HG03354 (cell line): ENCODE measurements around the gene SSU72.
"Not testable (repeated sequence)": the region's sequence is repeated elsewhere in the genome, so short reads cannot be mapped to it uniquely, and the experiment has no call there.

Experiments
- ATAC-seq: cut with Tn5 transposase; IDR thresholded peaks from one replicate; pipeline ENCODE4 v1.9.1; 2021; ENCODE audit warnings: mild to moderate bottlenecking; ENCODE audit not compliant: unreplicated experiment, poor library complexity, severe bottlenecking

Gene SSU72

DNA sequence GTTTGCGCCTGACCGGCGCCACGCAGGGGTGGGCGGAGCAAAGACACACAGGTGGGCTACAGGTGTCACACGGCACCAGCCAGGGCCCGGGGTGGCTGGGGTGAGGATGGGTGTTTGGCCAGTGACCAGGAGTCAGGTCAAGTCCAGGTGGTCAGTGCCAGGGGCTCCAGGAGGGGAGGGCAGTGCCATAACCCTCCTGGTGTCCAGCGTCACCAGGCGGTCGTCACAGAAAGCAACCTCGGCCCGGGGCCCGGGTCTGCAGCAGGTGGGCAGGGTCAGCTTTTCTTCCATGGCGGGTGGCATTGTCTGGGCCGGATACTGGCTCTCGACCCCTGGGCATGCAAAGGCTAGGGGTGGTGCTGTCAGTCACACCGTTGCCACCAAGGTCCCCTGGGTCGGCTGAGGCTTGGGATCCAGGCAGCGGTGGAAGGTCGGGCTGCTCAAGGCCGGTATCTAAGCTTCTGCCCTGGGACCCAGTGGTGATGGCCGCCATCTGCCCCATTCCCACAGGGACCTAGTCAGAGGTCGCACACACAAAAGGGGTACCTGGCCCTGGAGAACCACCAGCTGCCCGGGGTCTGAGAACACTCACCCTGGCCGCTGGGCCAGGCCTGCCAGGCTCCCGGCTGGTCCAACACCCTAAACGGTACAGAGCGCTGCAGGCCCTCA, 23.5 kb upstream of the SSU72 start:
- ATAC-seq: no peak

DNA sequence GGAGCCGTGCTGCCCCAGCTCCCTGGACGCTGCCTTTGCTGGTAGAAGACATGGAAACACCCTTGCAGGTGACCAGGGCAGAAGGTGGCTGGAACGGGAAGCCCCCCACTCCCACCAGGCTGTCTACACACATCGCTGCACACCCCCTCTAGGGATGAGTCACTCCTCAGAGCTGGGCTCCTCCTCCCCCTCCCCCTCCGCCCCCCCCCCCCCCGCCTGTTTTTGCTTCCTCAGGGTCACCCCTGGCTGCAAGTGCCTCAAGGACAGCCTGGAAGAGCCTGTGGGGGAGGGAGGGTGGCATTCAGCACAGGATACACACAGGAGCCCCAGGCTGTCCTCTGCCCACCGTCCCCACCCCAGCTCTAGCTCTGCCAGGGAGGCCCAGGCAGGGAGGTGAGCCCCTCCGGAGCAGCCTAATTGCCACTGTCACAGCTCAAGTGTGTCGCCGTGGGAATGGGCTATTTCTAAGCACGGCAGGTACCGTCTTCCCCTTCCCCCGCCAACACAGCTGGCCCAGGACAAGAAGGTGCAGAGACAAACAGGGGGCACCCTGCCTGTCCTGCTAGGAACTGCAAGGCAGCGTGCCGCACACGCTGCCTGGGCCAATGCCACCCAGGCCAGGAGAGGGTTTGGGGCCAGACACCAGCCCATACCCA, 22.7 kb upstream of the SSU72 start:
- no peak for ATAC-seq

DNA sequence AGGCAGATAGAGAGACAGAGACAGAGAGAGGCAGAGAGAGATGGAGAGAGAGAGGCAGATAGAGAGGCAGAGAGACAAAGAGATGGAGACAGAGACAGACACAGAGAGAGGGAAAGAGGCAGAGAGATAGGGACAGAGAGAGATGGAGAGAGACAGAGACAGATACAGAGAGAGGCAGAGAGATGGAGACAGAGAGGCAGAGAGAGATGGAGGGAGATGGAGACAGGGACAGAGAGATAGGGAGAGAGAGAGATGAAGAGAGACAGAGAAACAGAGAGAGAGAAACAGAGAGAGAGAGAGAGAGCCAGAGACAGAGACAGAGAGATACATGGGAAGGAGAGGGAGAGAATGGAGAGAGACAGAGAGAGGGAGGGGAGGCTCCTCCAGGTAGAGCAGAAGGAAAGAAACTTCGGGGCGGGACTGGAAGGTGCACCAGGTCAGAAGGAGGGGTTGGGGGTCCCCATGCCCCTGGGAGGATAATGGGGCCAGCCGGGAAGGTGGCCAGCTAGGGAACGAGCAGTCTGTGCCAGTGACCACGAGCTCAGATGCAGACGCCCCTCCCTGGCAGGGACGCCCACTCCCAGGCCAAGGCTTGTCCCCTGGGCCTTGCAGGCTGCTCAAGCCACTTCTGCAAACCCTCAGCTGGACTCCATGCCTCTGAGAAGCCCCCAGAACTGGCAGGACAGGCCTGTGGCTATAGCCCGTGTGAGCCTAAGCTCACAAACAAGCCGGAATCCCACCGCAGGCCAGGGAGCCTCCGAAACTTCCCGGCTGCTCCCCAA, 22.0 kb upstream of the SSU72 start:
- ATAC-seq: no peak

DNA sequence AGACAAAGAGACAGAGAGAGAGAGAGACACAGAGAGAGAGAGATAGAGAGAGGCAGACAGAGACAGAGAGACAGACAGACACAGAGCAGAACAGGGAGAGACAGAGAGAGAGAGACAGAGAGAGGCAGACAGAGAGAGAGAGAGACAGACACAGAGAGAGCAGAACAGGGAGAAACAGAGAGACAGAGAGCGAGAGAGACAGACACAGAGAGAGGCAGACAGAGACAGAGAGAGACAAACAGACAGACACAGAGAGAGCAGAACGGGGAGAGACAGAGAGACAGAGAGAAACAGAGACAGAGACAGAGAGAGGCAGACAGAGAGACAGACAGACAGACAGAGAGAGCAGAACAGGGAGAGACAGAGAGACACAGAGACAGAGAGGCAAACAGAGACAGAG, 20.7 kb upstream of the SSU72 start:
- not testable (repeated sequence) for ATAC-seq

DNA sequence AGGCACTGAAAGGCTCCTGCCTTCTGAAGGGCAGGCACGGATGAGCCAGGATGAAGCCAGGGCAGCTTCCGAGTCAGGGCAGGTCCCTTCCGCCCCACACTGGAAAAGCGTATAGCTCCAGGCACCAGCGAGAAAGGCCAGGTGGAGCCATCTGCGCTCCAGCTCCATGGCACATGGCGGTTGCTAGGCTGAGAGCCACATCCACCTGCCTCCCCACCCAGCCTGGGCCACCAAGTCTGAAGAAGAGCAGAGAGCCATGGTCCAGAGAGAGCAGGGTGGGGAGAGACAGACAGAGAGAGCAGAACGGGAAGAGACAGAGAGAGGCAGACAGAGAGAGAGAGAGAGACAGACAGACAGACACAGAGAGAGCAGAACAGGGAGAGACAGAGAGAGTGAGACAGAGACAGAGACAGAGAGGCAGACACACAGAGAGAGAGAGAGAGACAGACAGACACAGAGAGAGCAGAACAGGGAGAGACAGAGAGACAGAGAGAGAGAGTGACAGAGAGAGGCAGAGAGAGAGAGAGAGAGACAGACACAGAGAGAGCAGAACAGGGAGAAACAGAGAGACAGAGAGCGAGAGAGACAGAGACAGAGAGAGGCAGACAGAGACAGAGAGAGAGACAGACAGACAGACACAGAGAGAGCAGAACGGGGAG, 20.1 kb upstream of the SSU72 start:
- ATAC-seq: no peak

DNA sequence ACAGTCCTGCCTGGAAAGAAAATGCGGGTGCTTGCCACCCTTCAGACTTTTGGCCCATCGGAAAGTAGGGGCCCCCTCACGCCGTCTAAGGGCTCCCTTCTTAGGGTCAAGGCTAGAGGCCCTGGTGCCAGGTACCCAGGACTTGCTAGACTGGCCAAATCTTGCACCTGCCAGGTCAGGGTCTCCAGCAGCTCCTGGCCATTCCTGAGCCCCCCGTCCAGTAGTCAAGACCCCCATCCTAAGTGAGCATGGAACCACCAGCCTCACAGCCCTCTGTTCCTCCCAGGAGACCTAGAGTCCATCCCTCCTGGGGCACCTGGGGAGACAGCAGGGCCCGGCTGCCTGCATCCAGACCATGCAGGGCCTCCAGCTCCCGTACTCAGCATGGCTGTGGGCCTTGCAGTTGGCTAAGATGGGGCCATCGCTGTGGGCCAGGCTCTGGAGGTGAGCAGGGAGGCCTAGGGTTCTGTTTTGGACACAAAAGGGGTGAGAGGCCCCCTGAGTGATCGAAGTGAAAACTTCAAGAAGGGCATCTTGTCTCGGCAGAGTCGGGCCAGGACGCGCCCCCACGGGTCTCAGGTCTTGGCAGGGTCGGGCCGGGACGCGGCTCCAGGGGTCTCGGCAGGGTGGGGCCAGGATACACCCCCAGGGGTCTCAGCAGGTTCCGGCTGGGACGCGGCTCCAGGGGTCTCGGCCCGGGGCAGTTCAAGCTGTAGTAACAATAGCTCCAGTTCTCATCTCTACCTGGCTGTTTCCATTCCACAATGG, 19.4 kb upstream of the SSU72 start:
- ATAC-seq: no peak

DNA sequence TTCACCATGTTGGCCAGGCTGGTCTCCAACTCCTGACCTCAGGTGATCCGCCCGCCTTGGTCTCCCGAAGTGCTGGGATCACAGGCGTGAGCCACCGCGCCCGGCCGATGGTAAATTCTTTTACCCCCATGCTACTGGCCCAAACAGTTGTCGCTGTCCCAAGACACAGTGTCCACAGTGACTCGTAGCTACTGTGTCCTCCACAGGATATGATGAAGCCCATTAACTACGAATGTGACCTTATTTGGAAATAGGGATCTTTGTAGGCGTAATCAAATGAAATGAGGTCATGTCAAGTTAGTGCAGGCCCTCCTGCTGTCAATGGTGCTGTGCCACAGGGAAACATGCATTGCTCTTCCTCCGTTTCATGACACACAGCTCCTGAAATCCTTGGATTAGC, 16.8 kb upstream of the SSU72 start:
- no peak for ATAC-seq

DNA sequence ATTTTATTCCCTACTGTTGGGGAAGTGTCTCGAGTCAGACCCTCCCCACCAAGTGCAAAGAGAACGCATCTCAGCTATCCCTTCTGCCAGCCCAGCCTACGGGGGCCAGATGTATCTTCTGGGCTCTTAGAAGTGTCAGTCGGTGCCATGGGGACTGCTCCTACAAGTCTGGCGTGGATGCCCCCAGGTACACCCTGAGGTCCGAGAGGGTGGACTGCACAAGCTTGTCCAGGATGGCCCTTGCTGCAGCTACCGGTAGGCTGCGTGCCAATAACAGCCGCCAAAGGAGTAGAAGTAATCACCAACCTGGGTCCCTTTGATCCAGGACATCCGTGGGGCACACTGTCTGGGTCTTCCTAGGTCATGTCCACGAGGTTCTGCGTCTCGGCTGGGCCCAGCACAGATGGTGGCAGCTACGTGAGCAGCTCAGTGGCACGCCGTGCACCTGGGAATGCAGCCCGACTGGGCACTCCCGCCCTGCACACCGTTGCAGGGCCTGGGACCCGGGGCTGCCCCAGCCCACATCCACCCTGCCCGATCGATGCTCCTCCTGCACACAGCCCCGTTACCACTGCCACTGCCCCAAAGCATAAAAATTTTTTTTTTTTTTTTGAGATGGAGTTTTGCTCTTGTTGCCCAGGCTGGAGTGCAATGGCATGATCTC, 8.8 kb upstream of the SSU72 start:
- ATAC-seq: no peak

DNA sequence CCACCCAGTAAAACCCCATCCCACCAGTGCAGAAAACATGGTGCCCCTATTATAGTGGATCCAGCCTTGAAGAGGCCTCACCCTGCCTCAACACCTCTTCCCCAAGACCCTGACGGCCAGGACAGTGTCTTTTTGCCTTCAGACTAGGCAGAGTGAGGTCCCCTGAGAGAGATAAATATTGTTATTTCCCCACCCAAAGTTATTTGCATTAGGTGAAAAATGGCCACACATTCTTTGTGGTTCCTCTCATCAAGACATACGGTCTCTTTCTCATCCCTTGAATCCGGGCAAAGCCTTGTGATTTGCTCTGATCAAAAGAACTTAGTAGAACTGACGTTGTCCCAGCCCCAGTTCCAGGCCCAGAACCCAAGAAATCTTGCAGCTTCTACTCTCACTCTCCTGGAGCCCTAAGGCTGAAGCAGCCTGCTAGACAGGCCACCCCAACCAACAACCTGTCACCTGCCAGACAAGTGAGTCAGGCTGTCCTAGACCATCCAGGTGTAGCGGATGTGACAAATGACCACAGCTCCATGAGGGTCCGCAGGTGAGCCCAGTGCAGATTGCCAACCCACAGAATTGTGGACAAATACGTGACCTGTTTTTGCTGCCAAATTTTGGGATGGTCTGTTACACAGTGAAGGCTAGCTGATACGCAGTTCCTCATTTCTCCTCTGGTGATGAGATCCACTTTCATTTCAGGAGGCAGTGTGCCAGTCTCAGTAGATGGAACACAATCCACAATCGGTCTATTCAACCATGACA, 8.1 kb upstream of the SSU72 start:
- no peak for ATAC-seq

DNA sequence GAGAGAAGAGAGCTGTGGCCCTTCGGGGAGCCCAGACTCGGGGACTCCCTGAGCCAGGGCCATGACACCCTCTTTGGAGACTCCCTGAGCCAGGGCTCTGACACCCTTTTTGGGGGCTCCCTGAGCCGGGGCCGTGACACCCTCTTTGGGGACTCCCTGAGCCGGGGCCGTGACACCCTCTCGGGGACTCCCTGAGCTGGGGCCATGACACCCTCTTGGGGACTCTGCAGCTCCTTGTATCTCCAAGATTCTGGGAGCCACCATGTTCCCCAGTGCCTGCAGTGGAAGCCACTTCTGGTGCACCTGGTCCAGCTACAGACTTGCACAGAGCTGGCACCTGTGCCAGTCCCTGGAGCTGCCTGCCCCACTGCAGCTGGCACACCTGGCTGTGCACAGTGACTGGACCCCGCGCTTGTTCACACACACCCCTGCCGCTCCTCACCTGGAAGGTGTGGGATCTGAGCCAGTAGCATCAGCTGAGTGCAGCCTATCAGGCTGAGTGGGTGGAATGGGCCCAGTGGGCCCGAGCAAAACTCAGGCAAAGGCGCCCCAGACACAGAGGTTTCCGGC, 3.8 kb upstream of the SSU72 start:
- ATAC-seq: no peak

DNA sequence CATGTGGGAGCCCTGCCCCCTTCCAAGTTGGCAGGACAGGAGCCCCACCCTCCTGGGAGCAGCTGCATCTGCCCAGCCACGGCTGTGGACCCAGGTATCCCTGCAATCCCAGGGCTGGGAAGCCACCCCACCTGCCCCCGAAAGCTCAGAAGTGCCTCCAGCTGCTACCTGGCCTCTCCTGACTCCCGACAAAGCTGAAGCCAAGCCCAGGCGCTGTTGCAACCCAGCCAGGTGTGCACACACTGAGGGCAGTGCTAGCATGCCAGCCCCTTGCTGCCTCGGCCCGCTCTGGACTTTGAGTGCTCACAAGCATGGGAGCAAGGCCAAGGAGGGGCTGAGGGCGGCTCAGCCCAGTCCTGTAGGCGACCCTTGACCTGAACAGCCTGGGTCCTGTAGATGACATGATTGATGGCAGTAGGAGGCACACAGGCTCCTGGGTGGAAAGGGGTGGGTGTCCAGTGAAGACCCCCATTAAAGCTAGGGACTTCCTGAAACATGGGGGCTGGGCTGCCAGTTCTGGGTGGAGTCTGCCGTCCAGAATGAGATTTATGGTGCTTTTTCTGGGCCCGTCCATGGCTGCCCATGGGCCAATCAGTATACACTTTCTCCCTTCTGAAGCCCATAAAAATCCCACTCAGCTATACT, 2.8 kb upstream of the SSU72 start:
- ATAC-seq: no peak

DNA sequence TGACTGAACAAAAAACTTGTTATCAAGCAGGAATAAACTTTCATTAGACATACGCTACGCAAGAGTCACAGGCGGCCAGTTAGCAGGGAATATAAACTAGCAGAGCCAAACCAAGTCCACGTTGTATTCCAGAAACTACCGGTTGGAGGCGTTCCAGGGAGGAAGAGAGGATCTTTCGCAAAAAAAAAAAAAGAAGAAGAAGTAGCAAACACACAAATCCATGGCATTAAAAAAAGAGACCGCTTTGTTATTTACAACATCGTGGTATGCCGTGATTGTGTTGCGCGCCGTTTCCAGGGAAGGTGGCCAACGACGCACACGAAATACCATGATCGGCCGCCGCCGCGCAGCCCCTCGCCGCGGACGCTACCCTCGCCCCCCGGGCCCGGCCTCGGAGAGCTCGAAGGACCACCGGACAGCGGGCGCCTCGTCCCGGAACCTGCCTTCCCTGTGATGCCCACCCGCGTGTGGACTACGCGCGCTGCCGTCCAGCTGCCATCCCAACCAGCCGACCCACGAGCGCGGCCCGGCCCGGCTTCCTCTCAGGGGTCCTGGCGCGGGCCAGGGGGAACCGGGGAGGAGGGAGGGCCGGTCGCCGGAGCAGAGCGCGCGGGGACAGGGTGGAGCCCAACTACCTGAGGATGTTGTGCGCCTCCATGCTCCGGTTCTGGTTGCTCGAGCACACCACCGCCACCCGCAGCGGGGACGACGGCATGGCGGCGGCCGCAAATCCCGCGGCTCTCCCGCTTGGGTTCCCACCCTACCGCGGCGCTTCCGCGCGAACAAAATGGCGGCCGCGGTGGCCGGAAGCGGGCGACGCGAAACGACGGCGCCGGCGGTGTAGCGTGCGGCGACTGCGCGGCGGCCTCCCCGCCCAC, 581 bp downstream of the SSU72 start:
- ATAC-seq: peak; percentile 80

DNA sequence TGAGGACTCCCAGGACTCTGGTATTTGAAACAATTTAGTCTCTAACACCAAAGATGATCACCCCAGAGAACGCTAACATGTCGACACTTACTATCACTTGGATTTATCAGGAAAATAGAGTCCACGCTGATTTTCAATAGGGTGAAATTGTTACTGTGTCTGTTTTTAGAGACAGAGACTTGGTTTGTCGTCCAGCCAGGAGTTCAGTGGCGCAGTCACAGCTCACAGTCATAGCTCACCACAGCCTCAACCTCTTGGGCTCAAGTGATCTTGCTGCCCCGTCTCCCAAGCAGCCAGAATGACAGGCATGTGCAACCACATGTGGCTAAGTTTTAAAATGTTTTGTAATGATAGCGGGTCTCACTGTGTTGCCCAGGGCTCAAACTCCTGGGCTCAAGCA, 5.3 kb downstream of the SSU72 start:
- no peak for ATAC-seq

DNA sequence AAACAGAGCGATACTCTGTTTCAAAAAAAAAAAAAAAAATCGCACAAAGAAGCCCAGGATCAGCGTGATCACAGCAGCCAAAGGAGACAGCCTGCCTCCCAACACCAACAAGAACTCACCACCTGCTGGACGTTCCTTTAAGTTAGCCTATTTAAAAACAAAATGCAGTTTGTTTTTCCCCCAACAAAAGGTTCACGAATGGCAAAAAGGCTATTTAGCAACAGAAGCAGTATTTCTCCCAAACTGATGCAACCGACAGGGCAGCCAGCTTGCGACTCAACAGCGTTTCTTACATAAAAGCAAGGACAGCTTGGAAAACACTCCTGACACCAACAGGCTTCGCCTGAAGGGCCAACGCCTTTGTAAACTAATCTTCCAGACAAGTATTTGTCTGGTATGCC, 6.8 kb downstream of the SSU72 start:
- ATAC-seq: no peak

DNA sequence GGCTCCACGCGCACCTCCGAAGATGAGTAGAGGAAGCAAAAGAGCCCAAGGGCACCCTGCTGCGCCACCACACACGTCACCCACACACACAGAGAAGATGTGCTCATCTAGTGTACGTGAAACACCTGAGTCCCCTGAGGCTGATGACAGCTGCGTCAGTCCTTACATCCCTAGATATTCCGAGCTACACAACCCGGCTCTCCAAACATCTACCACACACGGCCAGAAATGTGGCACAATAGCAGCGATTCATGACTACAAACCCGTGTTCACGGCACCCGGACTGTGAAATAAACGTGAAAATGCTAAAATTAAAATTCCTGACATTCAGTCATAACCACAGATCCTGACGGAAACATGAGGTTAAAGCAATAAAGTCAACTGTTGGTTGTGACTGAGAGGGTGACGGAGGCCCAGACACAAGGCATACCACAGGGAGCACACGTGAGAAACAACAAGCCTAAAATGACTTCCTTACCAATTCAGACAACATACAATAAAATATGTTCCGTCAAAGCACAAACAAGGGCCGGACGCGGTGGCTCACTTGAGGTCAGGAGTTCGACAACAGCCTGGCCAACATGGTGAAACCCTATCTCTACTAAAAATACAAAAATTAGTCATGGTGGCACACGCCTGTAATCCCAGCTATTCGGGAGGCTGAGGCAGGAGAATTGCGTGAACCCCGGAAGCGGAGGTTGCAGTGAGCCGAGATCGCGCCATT, 7.3 kb downstream of the SSU72 start:
- ATAC-seq: no peak

DNA sequence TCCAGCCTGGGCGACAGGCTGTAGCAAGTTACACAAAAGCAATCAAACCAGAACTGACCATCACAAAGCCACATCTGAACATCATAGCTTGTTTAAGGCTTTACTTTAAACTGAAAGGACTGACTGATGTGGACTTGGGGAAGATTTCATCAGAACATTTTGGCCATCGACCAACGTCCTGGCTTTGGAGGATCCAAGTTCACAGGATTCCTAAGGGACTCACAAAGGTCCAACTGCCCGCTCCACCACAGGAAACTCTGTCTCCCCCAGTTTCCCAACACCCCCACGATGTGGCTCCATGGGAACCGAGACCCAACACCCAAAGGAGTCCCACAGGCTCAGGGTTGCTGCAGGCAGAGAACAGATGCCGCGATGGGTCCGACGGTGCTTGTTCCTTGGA, 9.3 kb downstream of the SSU72 start:
- ATAC-seq: no peak
